Esophagus squamous epithelium (tissue), 4 donors: ENCODE measurements around the gene TM2D3.

ENCODE experiments used
- CTCF ChIP-seq, 6 experiments: fragments of 450-650 bp in 4 of 6; fragments of 200-600 bp in 2 of 6; sonication (generic) in 2 of 6; IDR thresholded peaks; one replicate each; pipeline ENCODE4 v1.5.1; 2016 to 2019; ENCODE audit warnings: antibody characterized with exemption in 6 of 6, mild to moderate bottlenecking in 4 of 6, moderate library complexity in 4 of 6
- POLR2A ChIP-seq, 4 donors: fragments of 450-650 bp; IDR thresholded peaks; one replicate each; pipeline ENCODE4 v1.6.1; 2017; ENCODE audit warnings: antibody characterized with exemption in 4 of 4, mild to moderate bottlenecking in 4 of 4, moderate library complexity in 3 of 4

GRCh38 chr15:101614761-101615160 lies 37.4 kb downstream of the TM2D3 start:
- no peak for TF ChIP-seq CTCF (IDR thresholded peaks at IDR 0.05)
- no peak for TF ChIP-seq POLR2A (IDR thresholded peaks at IDR 0.05)
